Vagina (tissue), 2 donors: Measurements from ENCODE around the gene F9.

Experiments
- POLR2A ChIP-seq, 2 donors: fragments of 450-650 bp; IDR thresholded peaks; one replicate each; pipeline ENCODE4 v1.6.1; 2017; ENCODE audit warnings: antibody characterized with exemption in 2 of 2, mild to moderate bottlenecking in 2 of 2, moderate library complexity in 2 of 2
- POLR2AphosphoS5 ChIP-seq, 2 donors: sonication (generic); formaldehyde crosslinking; IDR thresholded peaks; one replicate each; pipeline ENCODE4 v1.9.0; 2017; ENCODE audit warnings: antibody characterized with exemption in 2 of 2, mild to moderate bottlenecking in 2 of 2, low read depth in 1 of 2; ENCODE audit not compliant: insufficient read depth in 1 of 2
- TF ChIP-seq, protein P1 (sequence below), 3 experiments: fragments of 450-650 bp in 2 of 3; fragments of 200-600 bp in 1 of 3; sonication (generic) in 1 of 3; IDR thresholded peaks; one replicate each; pipeline ENCODE4 v1.5.1; 2017 to 2019; ENCODE audit warnings: antibody characterized with exemption in 3 of 3, mild to moderate bottlenecking in 2 of 3, moderate library complexity in 2 of 3

DNA sequence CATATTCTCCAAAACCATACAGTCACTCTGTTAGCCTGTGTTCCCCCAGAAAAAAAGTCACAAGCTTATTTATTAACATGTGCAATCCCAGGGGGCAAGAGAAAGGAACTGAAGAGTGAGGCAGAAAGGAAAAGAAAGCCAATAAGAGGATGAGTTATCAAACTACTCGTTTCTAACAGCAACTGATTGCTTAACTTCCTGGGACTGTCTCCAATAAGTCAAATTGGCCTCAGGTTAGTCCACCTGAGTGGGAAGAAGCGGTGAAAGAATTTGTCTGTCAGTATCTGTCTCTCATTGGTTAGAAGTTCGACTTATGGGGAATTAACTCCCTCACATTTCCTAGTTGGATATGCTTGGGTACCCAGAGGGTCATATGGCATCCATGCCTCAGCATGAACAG is 14.1 kb downstream of the F9 start:
- TF ChIP-seq, protein P1, sequence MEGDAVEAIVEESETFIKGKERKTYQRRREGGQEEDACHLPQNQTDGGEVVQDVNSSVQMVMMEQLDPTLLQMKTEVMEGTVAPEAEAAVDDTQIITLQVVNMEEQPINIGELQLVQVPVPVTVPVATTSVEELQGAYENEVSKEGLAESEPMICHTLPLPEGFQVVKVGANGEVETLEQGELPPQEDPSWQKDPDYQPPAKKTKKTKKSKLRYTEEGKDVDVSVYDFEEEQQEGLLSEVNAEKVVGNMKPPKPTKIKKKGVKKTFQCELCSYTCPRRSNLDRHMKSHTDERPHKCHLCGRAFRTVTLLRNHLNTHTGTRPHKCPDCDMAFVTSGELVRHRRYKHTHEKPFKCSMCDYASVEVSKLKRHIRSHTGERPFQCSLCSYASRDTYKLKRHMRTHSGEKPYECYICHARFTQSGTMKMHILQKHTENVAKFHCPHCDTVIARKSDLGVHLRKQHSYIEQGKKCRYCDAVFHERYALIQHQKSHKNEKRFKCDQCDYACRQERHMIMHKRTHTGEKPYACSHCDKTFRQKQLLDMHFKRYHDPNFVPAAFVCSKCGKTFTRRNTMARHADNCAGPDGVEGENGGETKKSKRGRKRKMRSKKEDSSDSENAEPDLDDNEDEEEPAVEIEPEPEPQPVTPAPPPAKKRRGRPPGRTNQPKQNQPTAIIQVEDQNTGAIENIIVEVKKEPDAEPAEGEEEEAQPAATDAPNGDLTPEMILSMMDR (IDR thresholded peaks at IDR 0.05), result no peak
- TF ChIP-seq POLR2A (IDR thresholded peaks at IDR 0.05), result no peak
- no peak for TF ChIP-seq POLR2AphosphoS5 (IDR thresholded peaks at IDR 0.05; ENCODE audit: insufficient read depth in 1 of 2, low read depth in 1 of 2)
